ENCODE results near the gene ZNF709. TPM values are rescaled to one million over a fixed set of nuclear protein-coding genes. Genes with fewer than 3 reads are reported as not detected.
A peak's percentile ranks its signal among the peaks of the same experiment; 100 is the strongest.
"Not testable (repeated sequence)": the region's sequence is repeated elsewhere in the genome, so short reads cannot be mapped to it uniquely, and the experiment has no call there.

The ZNF709 gene
- total RNA-seq, 4 donors from 2014 or later = 1.7 to 2.9 (median 2.3) TPM

DNA sequence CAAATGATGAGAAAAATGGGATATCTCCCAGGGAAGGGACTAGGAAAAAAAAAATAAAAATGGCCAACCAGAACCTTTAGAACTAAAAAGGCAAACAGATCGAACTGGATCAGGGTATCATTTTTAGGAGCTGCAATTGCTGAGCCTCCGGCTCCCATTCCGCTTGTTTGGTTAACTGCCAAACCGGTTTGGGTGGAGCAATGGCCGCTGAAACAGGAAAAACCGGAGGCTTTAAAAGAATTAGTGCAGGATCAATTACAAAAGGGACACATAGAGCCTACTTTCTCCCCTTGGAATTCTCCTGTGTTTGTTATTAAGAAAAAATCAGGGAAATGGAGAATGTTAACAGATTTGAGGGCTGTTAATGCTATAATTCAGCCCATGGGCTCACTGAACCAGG is 31.1 kb downstream of the ZNF709 start:
- H3K27ac ChIP-seq (replicated peaks in 1 of 4) = no peak overlapping the region
- H3K9me3 ChIP-seq = peaks cover 0 to 16% (median 6%) of the 10 kb centered on the region in 4 donors
- no peak for TF ChIP-seq POLR2AphosphoS5 (IDR thresholded peaks at IDR 0.05)
- TF ChIP-seq POLR2A (IDR thresholded peaks at IDR 0.05; ENCODE audit: low read depth) = no peak
- TF ChIP-seq EP300 (IDR thresholded peaks at IDR 0.05) = no peak
- TF ChIP-seq, protein P1, sequence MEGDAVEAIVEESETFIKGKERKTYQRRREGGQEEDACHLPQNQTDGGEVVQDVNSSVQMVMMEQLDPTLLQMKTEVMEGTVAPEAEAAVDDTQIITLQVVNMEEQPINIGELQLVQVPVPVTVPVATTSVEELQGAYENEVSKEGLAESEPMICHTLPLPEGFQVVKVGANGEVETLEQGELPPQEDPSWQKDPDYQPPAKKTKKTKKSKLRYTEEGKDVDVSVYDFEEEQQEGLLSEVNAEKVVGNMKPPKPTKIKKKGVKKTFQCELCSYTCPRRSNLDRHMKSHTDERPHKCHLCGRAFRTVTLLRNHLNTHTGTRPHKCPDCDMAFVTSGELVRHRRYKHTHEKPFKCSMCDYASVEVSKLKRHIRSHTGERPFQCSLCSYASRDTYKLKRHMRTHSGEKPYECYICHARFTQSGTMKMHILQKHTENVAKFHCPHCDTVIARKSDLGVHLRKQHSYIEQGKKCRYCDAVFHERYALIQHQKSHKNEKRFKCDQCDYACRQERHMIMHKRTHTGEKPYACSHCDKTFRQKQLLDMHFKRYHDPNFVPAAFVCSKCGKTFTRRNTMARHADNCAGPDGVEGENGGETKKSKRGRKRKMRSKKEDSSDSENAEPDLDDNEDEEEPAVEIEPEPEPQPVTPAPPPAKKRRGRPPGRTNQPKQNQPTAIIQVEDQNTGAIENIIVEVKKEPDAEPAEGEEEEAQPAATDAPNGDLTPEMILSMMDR (IDR thresholded peaks at IDR 0.05) = no peak
- no peaks in the 10 kb centered on the region for H3K27me3 ChIP-seq
- H3K4me1 ChIP-seq = no peaks in the 10 kb centered on the region
- peaks cover 0 to 2% (median 0%) of the 10 kb centered on the region in 4 donors for H3K36me3 ChIP-seq
- 76% methylated on average over 6 of the region's 6 CpGs for WGBS
- no peak for DNase-seq (ENCODE audit: extremely low spot score)
- no peak overlapping the region for H3K4me3 ChIP-seq
- intact Hi-C loops (cut with DNase I) = no loop called here

DNA sequence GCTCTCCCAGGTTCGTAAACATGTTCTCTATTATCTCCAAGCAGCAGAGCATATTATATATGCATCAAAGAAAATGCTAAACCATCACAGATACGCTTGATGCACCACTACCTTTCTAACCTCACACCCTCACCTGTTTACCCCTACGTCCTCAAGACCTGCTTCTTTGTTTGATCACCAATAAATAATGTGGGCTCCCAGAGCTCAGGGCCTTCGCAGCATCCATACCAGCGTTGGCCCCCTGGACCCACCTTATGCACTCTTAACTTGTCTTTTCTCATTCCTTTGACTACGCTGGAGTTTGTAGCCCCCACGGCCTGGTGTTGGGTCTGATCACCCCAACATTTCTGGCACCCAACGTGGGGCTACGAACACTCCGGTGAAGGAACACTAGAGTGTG is 33.8 kb downstream of the ZNF709 start:
- DNase-seq (ENCODE audit: extremely low spot score) = no peak
- peaks cover 0 to 16% (median 6%) of the 10 kb centered on the region in 4 donors for H3K9me3 ChIP-seq
- intact Hi-C loops (cut with DNase I) = no loop called here
- H3K27me3 ChIP-seq = no peaks in the 10 kb centered on the region
- no peak overlapping the region for H3K4me3 ChIP-seq
- no peaks in the 10 kb centered on the region for H3K4me1 ChIP-seq
- H3K27ac ChIP-seq (replicated peaks in 1 of 4) = no peak overlapping the region
- WGBS = 82% methylated on average over 10 of the region's 10 CpGs
- TF ChIP-seq, protein P1 (IDR thresholded peaks at IDR 0.05) = no peak
- no peak for TF ChIP-seq POLR2AphosphoS5 (IDR thresholded peaks at IDR 0.05)
- TF ChIP-seq POLR2A (IDR thresholded peaks at IDR 0.05; ENCODE audit: low read depth) = no peak
- no peak for TF ChIP-seq EP300 (IDR thresholded peaks at IDR 0.05)
- no peaks in the 10 kb centered on the region for H3K36me3 ChIP-seq

DNA sequence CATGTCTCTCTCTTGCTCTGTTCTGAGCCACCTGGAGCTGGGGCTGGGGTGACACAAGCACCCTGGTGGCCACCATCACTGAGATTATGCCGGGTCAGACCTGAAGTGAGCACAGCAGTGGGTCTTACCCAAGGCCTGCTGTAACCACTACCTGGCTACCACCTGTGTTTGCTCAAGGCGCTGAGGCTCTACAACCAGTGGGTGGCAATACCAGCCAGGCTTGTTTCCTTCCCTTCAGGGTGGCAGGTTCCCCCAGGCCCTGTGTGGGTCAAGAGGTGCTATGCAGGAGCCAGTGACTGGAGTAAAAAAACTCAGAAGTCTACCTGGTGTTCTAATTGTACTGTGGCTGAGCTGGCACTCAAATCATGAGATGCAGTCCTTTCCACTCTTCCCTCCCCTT is 35.8 kb downstream of the ZNF709 start:
- H3K27ac ChIP-seq (replicated peaks in 1 of 4) = no peak overlapping the region
- H3K4me1 ChIP-seq = no peaks in the 10 kb centered on the region
- WGBS = 86% methylated on average over 2 of the region's 2 CpGs
- no peak for DNase-seq (ENCODE audit: extremely low spot score)
- TF ChIP-seq, protein P1 (IDR thresholded peaks at IDR 0.05) = no peak
- TF ChIP-seq POLR2A (IDR thresholded peaks at IDR 0.05; ENCODE audit: low read depth) (no peak), POLR2AphosphoS5 (IDR thresholded peaks at IDR 0.05) (no peak), EP300 (IDR thresholded peaks at IDR 0.05) (no peak)
- H3K36me3 ChIP-seq = no peaks in the 10 kb centered on the region
- no peaks in the 10 kb centered on the region for H3K27me3 ChIP-seq
- no peak overlapping the region for H3K4me3 ChIP-seq
- H3K9me3 ChIP-seq = peaks cover 0 to 16% (median 6%) of the 10 kb centered on the region in 4 donors
- intact Hi-C loops (cut with DNase I) = no loop called here

DNA sequence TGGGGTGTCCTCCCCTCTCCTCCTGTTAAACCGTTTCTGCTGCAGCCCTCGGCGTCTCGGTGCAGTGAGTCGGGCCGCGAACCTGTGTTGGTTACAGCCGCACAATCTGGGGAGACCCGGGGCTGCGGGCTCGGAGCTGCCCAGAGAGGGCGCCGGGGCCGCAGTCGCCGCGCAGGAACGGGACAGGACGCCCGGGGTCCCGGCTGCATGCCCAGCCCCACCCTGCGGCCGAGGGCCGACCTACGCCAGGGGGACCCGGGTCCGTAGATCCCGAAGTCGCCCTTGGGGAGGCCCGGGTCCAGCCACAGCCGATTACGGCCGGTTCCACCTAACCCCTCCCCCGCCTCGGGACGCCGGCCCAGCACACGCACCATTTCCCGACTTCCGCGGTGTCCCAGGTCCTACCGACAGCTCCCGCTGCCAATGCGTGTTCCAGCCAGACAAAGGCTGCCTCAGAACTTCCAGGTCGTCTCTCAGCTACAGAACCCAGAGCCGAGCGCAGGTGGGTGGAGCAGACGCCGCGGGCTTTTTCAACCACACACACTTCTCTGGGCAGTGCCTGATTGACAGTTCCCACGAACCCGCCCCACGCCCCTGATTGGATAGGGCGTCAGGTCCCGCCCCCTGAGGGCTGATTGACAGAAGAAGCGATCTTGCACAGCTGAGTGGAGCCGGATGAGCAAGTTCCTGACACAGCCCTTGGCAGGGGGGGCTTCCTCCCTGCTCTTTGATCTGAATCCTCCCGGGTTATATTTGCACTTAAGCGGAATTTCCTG is 43.9 kb downstream of the ZNF709 start, which contains the start of gene ZNF443:
TSS of gene ZNF443 (minus strand) at position 481 of the 776 bp plus-strand sequence. CDS start at position 374, 107 bp downstream.
- Histone ChIP-seq H3K27ac (replicated peaks in 1 of 4) (peak within 1 kb of the TSS; percentile 86 to 94 (median 88)), H3K27me3 (no peaks in the 10 kb centered on the region), H3K36me3 (no peaks in the 10 kb centered on the region), H3K9me3 (no peaks in the 10 kb centered on the region), H3K4me1 (peaks cover 4 to 15% (median 10%) of the 10 kb centered on the region in 4 donors), H3K4me3 (peak within 1 kb of the TSS; percentile 72 to 79 (median 78))
- 0% methylated on average over 18 of the region's 59 CpGs for WGBS
- DNase-seq (ENCODE audit: extremely low spot score) = peak; percentile 100
- intact Hi-C loops (cut with DNase I) = no loop called here
- TF ChIP-seq POLR2AphosphoS5 (IDR thresholded peaks at IDR 0.05) (peak; percentile 68 to 86), POLR2A (IDR thresholded peaks at IDR 0.05; ENCODE audit: low read depth) (no peak), EP300 (IDR thresholded peaks at IDR 0.05) (no peak)

DNA sequence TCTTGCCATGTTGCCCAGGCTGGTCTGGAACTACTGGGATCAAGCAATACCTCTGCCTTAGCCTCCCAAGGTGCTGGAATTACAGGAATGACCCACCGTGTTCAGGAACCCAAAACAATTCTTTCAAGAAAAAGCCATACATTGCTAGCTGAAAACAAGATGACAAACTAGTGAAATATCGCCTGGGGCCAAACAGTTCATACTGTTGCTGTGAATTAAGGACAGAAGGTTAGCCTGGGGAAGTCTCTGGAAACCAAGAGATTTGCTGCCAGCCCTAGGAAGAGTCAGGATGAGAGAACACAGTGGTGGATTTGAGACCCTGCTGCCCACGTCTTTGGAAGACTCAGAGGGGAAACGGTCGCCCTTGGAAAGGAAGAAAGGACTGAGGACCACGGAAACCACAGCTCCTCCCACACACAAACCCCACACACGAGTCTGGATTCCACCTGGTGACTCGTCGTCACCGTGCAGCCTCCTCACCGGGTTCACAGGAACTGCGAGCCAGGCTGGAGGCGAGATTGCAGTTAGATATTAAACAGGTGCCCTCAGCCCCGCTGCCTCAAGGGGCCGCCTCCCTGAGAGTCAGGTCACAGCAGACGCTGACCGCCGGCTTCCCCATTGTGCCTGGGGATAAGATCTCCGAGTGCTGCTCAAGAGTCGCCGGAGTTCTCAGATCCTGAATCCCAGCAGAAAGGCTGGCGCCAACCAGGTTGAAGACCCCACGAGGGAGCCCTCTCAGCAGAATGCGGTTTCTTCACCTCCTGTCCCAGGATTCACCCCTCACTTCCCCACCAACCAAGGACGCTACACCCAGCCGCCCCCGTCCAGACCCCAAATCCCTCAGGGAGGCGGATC is 44.7 kb downstream of the ZNF709 start:
- peaks cover 4 to 15% (median 10%) of the 10 kb centered on the region in 4 donors for H3K4me1 ChIP-seq
- H3K36me3 ChIP-seq; H3K9me3 ChIP-seq; intact Hi-C loops (cut with DNase I); DNase-seq (ENCODE audit: extremely low spot score); H3K27me3 ChIP-seq: not testable (repeated sequence)
- WGBS = 7% methylated on average over 5 of the region's 28 CpGs
- peak overlapping the region; percentile 86 to 94 (median 88) for H3K27ac ChIP-seq (replicated peaks in 1 of 4)
- peak overlapping the region; percentile 72 to 79 (median 78) for H3K4me3 ChIP-seq

DNA sequence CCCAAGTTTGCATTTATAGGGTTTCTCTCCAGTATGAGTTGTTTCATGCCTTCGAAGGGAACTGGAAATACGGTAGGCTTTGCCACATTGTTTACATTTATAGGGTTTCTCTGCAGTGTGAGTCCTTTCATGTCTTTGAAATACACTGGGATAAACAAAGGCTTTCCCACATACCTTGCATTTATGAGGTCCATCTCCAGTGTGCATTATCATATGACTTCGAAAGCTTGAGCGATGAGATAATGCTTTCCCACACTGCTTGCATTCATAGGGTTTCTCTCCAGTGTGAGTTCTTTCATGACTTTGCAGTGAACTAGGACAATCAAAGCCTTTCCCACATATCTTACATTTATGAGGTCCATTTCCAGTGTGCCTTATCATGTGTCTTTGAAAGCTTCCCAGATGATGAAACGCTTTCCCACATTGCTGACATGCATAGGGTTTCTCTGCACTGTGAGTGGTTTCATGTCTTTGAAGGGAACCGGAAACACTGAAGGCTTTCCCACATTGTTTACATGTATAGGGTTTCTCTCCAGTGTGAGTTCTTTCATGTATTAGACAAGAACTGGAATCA is 53.8 kb downstream of the ZNF709 start:
- H3K27me3 ChIP-seq; H3K27ac ChIP-seq (replicated peaks in 1 of 4); intact Hi-C loops (cut with DNase I); DNase-seq (ENCODE audit: extremely low spot score); H3K9me3 ChIP-seq; H3K4me1 ChIP-seq; H3K4me3 ChIP-seq: not testable (repeated sequence)
- 96% methylated on average over 6 of the region's 6 CpGs for WGBS
- peaks cover 10 to 25% (median 15%) of the 10 kb centered on the region in 4 donors for H3K36me3 ChIP-seq
